H1 (cell line): ENCODE data around the gene FKBP2. TPM values are rescaled to one million over a fixed set of nuclear protein-coding genes. Genes with fewer than 3 reads are reported as not detected.
A peak's percentile ranks its signal among the peaks of the same experiment; 100 is the strongest.

Experiments used
- CTCF ChIA-PET: fragments of 300-600 bp; sonication (Branson Sonifier 250); formaldehyde crosslinking; loops from one replicate; lab custom pipeline; 2021; ENCODE audit not compliant: partially characterized antibody; lab: Charles Lee
- POLR2A ChIA-PET: fragments of 300-600 bp; sonication (Branson Sonifier 250); formaldehyde crosslinking; loops from one replicate; lab custom pipeline; 2021; ENCODE audit warnings: inconsistent platforms; ENCODE audit not compliant: partially characterized antibody; lab: Charles Lee
- DNase-seq, 2 experiments: peaks; one replicate each; pipeline versions ENCODE4 v3.0.0 to v3.0.0-alpha.2; 2010 to 2022; ENCODE audit warnings: low spot score in 2 of 2, low read depth in 1 of 2, mixed read lengths in 1 of 2
- FAIRE-seq: peaks from 2 replicates; lab custom pipeline; 2011; peaks lifted over from hg19 to GRCh38; lab: Jason Lieb, UNC
- H2AFZ ChIP-seq: 2 replicates; pipeline ENCODE4 v1.8.1; 2012; ENCODE audit warnings: low read length, inconsistent platforms
- H2AK5ac ChIP-seq: 2 replicates; pipeline ENCODE4 v1.6.1; 2013; ENCODE audit warnings: low read depth, low read length
- H2BK120ac ChIP-seq: replicated peaks from 2 replicates; pipeline ENCODE3; 2013; ENCODE audit warnings: low read depth, low read length, inconsistent platforms
- H2BK12ac ChIP-seq: 2 replicates; pipeline ENCODE4 v1.6.1; 2013; ENCODE audit warnings: low read depth, low read length
- H2BK15ac ChIP-seq: 2 replicates; pipeline ENCODE4 v1.6.1; 2013; ENCODE audit warnings: low read length
- H2BK20ac ChIP-seq: 2 replicates; pipeline ENCODE4 v1.6.1; 2013; ENCODE audit warnings: low read length
- H2BK5ac ChIP-seq: 2 replicates; pipeline ENCODE4 v1.6.1; 2013; ENCODE audit warnings: low read depth, low read length
- H3K14ac ChIP-seq: 2 replicates; pipeline ENCODE4 v1.6.1; 2013; ENCODE audit warnings: inconsistent platforms; ENCODE audit not compliant: insufficient read length
- H3K18ac ChIP-seq: 2 replicates; pipeline ENCODE4 v1.6.1; 2013; ENCODE audit warnings: low read length; ENCODE audit errors: extremely low read depth
- H3K23ac ChIP-seq: 2 replicates; pipeline ENCODE4 v1.6.1; 2013; ENCODE audit warnings: inconsistent platforms; ENCODE audit not compliant: insufficient read length
- H3K23me2 ChIP-seq: 2 replicates; pipeline ENCODE4 v1.6.1; 2013; ENCODE audit warnings: low read depth, low read length
- H3K27ac ChIP-seq: 2 replicates; pipeline ENCODE4 v1.6.1; 2011; ENCODE audit warnings: low read depth, low read length, inconsistent platforms
- H3K27me3 ChIP-seq, 4 experiments: replicated peaks in 1 of 4; 1 replicate in 1 of 4; 2 replicates in 3 of 4; pipeline versions ENCODE4 v1.6.1 to v1.8.1; 2011 to 2013; ENCODE audit warnings: low read length in 3 of 4, mild to moderate bottlenecking in 3 of 4, inconsistent platforms in 2 of 4, mixed read lengths in 2 of 4, moderate library complexity in 1 of 4; ENCODE audit not compliant: control insufficient read depth in 3 of 4, insufficient read depth in 3 of 4; ENCODE audit errors: extremely low read depth in 1 of 4
- H3K36me3 ChIP-seq, 4 experiments: 2 replicates each; pipeline versions ENCODE4 v1.6.1 to v1.8.1; 2011 to 2013; ENCODE audit warnings: mild to moderate bottlenecking in 4 of 4, low read length in 3 of 4, moderate library complexity in 2 of 4, control low read depth in 1 of 4, inconsistent platforms in 1 of 4; ENCODE audit not compliant: insufficient read depth in 4 of 4, control insufficient read depth in 2 of 4
- H3K4ac ChIP-seq: replicated peaks from 2 replicates; pipeline ENCODE3; 2013; ENCODE audit warnings: low read length, low read depth, mixed read lengths, inconsistent platforms; ENCODE audit not compliant: insufficient read length
- H3K4me1 ChIP-seq, 4 experiments: replicated peaks in 1 of 4; 1 replicate in 1 of 4; 2 replicates in 3 of 4; pipeline versions ENCODE4 v1.6.1 to v1.8.1; 2011 to 2013; ENCODE audit warnings: low read length in 3 of 4, inconsistent platforms in 2 of 4, mixed read lengths in 1 of 4; ENCODE audit not compliant: insufficient read depth in 4 of 4, control insufficient read depth in 3 of 4
- H3K4me2 ChIP-seq, 2 experiments: 2 replicates each; pipeline versions ENCODE4 v1.6.1 to v1.8.1; 2011 to 2013; ENCODE audit warnings: low read depth in 2 of 2, low read length in 2 of 2, control low read depth in 1 of 2, inconsistent platforms in 1 of 2, mild to moderate bottlenecking in 1 of 2; ENCODE audit not compliant: insufficient read depth in 1 of 2
- H3K4me3 ChIP-seq, 4 experiments: fragments of 200-600, 300-600 bp in 1 of 4; sonication (generic), shearing (Covaris generic), sonication (Bioruptor Twin) in 1 of 4; 2 replicates each; pipeline versions ENCODE4 v1.5.1 to v1.8.1; 2011 to 2016; ENCODE audit warnings: low read length in 4 of 4, low read depth in 3 of 4, control low read depth in 2 of 4, inconsistent platforms in 2 of 4, mild to moderate bottlenecking in 2 of 4, mixed read lengths in 1 of 4, moderate library complexity in 1 of 4; ENCODE audit not compliant: insufficient read depth in 2 of 4; ENCODE audit errors: extremely low read depth in 1 of 4
- H3K56ac ChIP-seq: replicated peaks from 2 replicates; pipeline ENCODE3; 2013; ENCODE audit warnings: low read depth, mild to moderate bottlenecking, mixed read lengths, low read length, inconsistent platforms; ENCODE audit not compliant: insufficient read length
- H3K79me1 ChIP-seq: 2 replicates; pipeline ENCODE4 v1.6.1; 2013; ENCODE audit warnings: low read depth, low read length, control low read depth
- H3K79me2 ChIP-seq, 2 experiments: 2 replicates each; pipeline versions ENCODE4 v1.6.1 to v1.8.1; 2012 to 2013; ENCODE audit warnings: low read length in 2 of 2, mild to moderate bottlenecking in 2 of 2, inconsistent platforms in 1 of 2; ENCODE audit not compliant: insufficient read depth in 2 of 2, control insufficient read depth in 1 of 2
- H3K9ac ChIP-seq, 4 experiments: replicated peaks in 1 of 4; 1 replicate in 1 of 4; 2 replicates in 3 of 4; pipeline versions ENCODE4 v1.6.1 to v1.8.1; 2011 to 2013; ENCODE audit warnings: low read depth in 3 of 4, low read length in 3 of 4, control low read depth in 2 of 4, mild to moderate bottlenecking in 2 of 4, moderate library complexity in 2 of 4, inconsistent platforms in 1 of 4; ENCODE audit errors: extremely low read depth in 1 of 4
- H3K9me3 ChIP-seq, 2 experiments: 2 replicates each; pipeline versions ENCODE4 v1.6.1 to v1.8.1; 2012 to 2013; ENCODE audit warnings: mild to moderate bottlenecking in 2 of 2, moderate library complexity in 2 of 2, control low read depth in 1 of 2, inconsistent platforms in 1 of 2, low read depth in 1 of 2, low read length in 1 of 2, mixed read lengths in 1 of 2; ENCODE audit not compliant: insufficient read depth in 2 of 2
- H4K20me1 ChIP-seq, 2 experiments: replicated peaks in 1 of 2; 2 replicates each; pipeline versions ENCODE3 to v1.8.1; 2011 to 2013; ENCODE audit warnings: inconsistent platforms in 2 of 2, low read length in 2 of 2, mild to moderate bottlenecking in 1 of 2; ENCODE audit not compliant: insufficient read depth in 2 of 2, control insufficient read depth in 1 of 2
- H4K5ac ChIP-seq: 2 replicates; pipeline ENCODE4 v1.6.1; 2013; ENCODE audit warnings: low read length, low read depth, mixed read lengths, inconsistent platforms; ENCODE audit not compliant: insufficient read length
- H4K8ac ChIP-seq: 2 replicates; pipeline ENCODE4 v1.8.0; 2013; ENCODE audit warnings: mild to moderate bottlenecking, moderate library complexity, low read length, inconsistent platforms; ENCODE audit not compliant: insufficient read depth; ENCODE audit errors: extremely low read depth
- H4K91ac ChIP-seq: replicated peaks from 2 replicates; pipeline ENCODE3; 2013; ENCODE audit warnings: low read length, mixed read lengths, inconsistent platforms; ENCODE audit not compliant: insufficient read length
- RAD21 ChIP-seq, 2 experiments: IDR thresholded peaks in 1 of 2; conservative IDR thresholded peaks in 1 of 2; 2 replicates each; pipeline ENCODE4 v1.6.1; 2011; ENCODE audit warnings: low read depth in 2 of 2, low read length in 2 of 2, improper control_type of control experiment in 1 of 2, inconsistent platforms in 1 of 2, mild to moderate bottlenecking in 1 of 2, moderate library complexity in 1 of 2
- ZNF274 ChIP-seq: IDR thresholded peaks from 2 replicates; pipeline ENCODE4 v1.7.0; 2012; ENCODE audit warnings: low read length, borderline replicate concordance; ENCODE audit errors: extremely low read depth
- WGBS, 2 experiments: shearing (Covaris generic) in 1 of 2; methylation state at CpG; one replicate each; pipeline versions ENCODE4 v1.1.6 to v1.1.7; 2013 to 2015; ENCODE audit warnings: low lambda C conversion rate in 2 of 2, mixed read lengths in 2 of 2, inconsistent platforms in 1 of 2, low coverage in 1 of 2, missing lambda C conversion rate in 1 of 2; ENCODE audit not compliant: insufficient replicate concordance in 2 of 2, insufficient coverage in 1 of 2, insufficient read length in 1 of 2; ENCODE audit errors: extremely low coverage in 1 of 2, missing lambda C conversion rate in 1 of 2; 5-methylcytosine and 5-hydroxymethylcytosine counted together
- polyA plus RNA-seq, 7 experiments: library from polyadenylated mRNA; depleted of rRNA in 3 of 7; stranded (reverse) in 5 of 7; unstranded in 2 of 7; fragments of >200 nt in 5 of 7; fragments of 200-250 nt in 2 of 7; gene quantifications; 1 replicate in 5 of 7; 2 replicates in 1 of 7; 4 replicates in 1 of 7; pipeline versions ENCODE4 v1.2.1 to v1.2.3, GENCODE V29; 2011 to 2013; ENCODE audit warnings: missing spikeins in 2 of 7, mixed read lengths in 2 of 7
- total RNA-seq: library from RNA; stranded (reverse); fragmentation: NEBNext Ultra II Directional; extraction: Animal tissue kit (Norgen Biotek cat#: 25700); gene quantifications from 2 replicates; pipeline ENCODE4 v1.2.1, GENCODE V29; 2021
- TF ChIP-seq, protein P1 (sequence below), 3 experiments: IDR thresholded peaks; 1 replicate in 2 of 3; 2 replicates in 1 of 3; pipeline versions ENCODE4 v1.5.1 to v1.6.1; 2011; ENCODE audit warnings: low read length in 3 of 3, mild to moderate bottlenecking in 3 of 3, inconsistent platforms in 2 of 3, low read depth in 1 of 3, moderate library complexity in 1 of 3; ENCODE audit not compliant: insufficient read depth in 1 of 3; ENCODE audit errors: control extremely low read depth in 1 of 3

The FKBP2 gene
- total and polyA plus RNA-seq, 2 of the 8 experiments (the other 6 are each of a cell fraction or from before 2014, with no cell fraction given) = 41.7 to 52.5 TPM

DNA sequence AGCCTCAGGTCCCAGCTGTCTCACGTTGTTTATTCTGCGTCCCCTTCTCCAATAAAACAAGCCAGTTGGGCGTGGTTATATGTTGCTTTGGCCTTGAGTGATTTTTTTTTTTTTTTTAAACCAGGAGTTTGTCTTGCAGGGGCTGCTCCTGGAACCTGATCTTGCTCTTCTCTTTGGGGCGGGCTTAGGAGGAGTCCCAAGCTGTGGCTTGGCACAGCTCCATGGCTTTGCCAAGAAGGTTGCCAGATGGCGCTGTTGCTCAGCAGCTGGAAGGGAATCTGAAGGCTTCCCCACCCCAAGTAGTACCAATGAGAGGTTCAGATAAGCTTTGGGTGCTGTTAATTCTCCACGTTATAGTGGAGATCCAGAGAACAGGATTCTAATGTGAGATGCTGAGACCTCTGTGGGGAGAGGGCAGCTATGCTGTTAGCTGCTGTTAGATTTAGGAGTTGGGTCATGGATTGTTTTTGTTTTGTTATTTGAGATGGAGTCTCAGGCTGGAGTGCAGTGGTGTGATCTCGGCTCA, 36.4 kb upstream of the FKBP2 start:
- ChIA-PET POLR2A (interaction anchor here (0.7 to 18.4 kb wide), 8 partner anchors 16 to 99 kb away, joined by 3 to 253 read pairs (median 23); partner anchors contain the start of genes MACROD1, NUDT22, PPP1R14B and STIP1), CTCF (interaction anchor here (0.7 to 7.4 kb wide), 31 partner anchors 9 to 209 kb away, joined by 3 to 68 read pairs (median 6); partner anchors contain the start of genes DNAJC4, ESRRA, NUDT22 and PLCB3)
- Histone ChIP-seq H3K4me3 (no peak overlapping the region), H3K18ac (no peak overlapping the region), H3K14ac (no peak overlapping the region), H2BK15ac (no peak overlapping the region; the same call in 1 of the 2 replicates), H3K36me3 (peaks cover 41 to 62% (median 54%) of the 10 kb centered on the region in 4 experiments), H2BK20ac (no peak overlapping the region), H3K79me2 (no peaks in the 10 kb centered on the region), H4K20me1 (peaks cover 5 to 21% of the 10 kb centered on the region in 2 experiments), H4K5ac (no peak overlapping the region), H3K79me1 (no peaks in the 10 kb centered on the region)
- TF ChIP-seq, protein P1, sequence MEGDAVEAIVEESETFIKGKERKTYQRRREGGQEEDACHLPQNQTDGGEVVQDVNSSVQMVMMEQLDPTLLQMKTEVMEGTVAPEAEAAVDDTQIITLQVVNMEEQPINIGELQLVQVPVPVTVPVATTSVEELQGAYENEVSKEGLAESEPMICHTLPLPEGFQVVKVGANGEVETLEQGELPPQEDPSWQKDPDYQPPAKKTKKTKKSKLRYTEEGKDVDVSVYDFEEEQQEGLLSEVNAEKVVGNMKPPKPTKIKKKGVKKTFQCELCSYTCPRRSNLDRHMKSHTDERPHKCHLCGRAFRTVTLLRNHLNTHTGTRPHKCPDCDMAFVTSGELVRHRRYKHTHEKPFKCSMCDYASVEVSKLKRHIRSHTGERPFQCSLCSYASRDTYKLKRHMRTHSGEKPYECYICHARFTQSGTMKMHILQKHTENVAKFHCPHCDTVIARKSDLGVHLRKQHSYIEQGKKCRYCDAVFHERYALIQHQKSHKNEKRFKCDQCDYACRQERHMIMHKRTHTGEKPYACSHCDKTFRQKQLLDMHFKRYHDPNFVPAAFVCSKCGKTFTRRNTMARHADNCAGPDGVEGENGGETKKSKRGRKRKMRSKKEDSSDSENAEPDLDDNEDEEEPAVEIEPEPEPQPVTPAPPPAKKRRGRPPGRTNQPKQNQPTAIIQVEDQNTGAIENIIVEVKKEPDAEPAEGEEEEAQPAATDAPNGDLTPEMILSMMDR (IDR thresholded peaks at IDR 0.05; ENCODE audit: control extremely low read depth in 1 of 3, insufficient read depth in 1 of 3, low read depth in 1 of 3, low read length in 3 of 3) = peak; percentile 79 to 90 (median 81)
- TF ChIP-seq ZNF274 (no peak), RAD21 (IDR thresholded peaks at IDR 0.05 in 1 of 2, conservative IDR thresholded peaks at IDR 0.05 in 1 of 2; ENCODE audit: low read depth in 2 of 2, low read length in 2 of 2) (peak; percentile 80 to 88)
- TF ChIP-seq, all 59 proteins: peak for 2
- no peaks in the 10 kb centered on the region; a peak in 1 of 7 replicates for H3K27me3 ChIP-seq
- no peak overlapping the region for H2BK12ac ChIP-seq
- H4K8ac ChIP-seq = no peak overlapping the region
- H2AK5ac ChIP-seq = no peak overlapping the region
- H3K27ac ChIP-seq = no peak overlapping the region
- DNase-seq (peak; percentile 53 to 80), FAIRE-seq (peak; percentile 48)
- no peak overlapping the region for H3K4me2 ChIP-seq
- H3K23ac ChIP-seq = no peak overlapping the region
- no peak overlapping the region for H4K91ac ChIP-seq
- H3K4ac ChIP-seq = no peak overlapping the region
- H3K56ac ChIP-seq = no peak overlapping the region
- 73% methylated on average over 7 of the region's 7 CpGs; no CpG with 5 or more reads in 1 of the 2 experiments for WGBS, 2 experiments
- H3K4me1 ChIP-seq = peaks cover 0 to 5% (median 0%) of the 10 kb centered on the region in 4 experiments; a peak in 3 of 7 replicates
- no peak overlapping the region for H2BK120ac ChIP-seq
- H2AFZ ChIP-seq = no peak overlapping the region
- H2BK5ac ChIP-seq = no peak overlapping the region
- no peaks in the 10 kb centered on the region for H3K9me3 ChIP-seq
- no peaks in the 10 kb centered on the region; the same call in 1 of the 2 replicates for H3K23me2 ChIP-seq
- no peak overlapping the region; a peak in 1 of 7 replicates for H3K9ac ChIP-seq
